OCI-LY7 (cell line): ENCODE data around the gene HSPB6. TPM values are rescaled to one million over a fixed set of nuclear protein-coding genes. Genes with fewer than 3 reads are reported as not detected.

Experiments used
- BruUV-seq: library from RNA; stranded (reverse); fragments of 400-500 nt; replicated peaks from 2 replicates; lab custom pipeline; 2021; lab: Mats Ljungman, UMichigan
- CTCF ChIA-PET: fragments of 300-600 bp; sonication (Branson Sonifier 250); formaldehyde crosslinking; loops from one replicate; lab custom pipeline; 2022; ENCODE audit warnings: antibody characterized with exemption; ENCODE audit not compliant: unreplicated experiment; lab: Charles Lee
- POLR2A ChIA-PET: fragments of 300-600 bp; sonication (Branson Sonifier 250); formaldehyde crosslinking; loops from one replicate; lab custom pipeline; 2022; ENCODE audit warnings: antibody characterized with exemption; lab: Charles Lee
- DNase-seq: peaks from one replicate; pipeline ENCODE4 v3.0.0-alpha.2; 2015; ENCODE audit warnings: low spot score
- H2AFZ ChIP-seq: fragments of 200-600 bp; sonication (generic), shearing (Covaris generic); 2 replicates; pipeline ENCODE4 v1.6.1; 2014; ENCODE audit warnings: mild to moderate bottlenecking, antibody characterized with exemption, low read length, moderate library complexity
- H3K27ac ChIP-seq: fragments of 200-600 bp; sonication (generic); 2 replicates; pipeline ENCODE4 v1.5.1; 2014; ENCODE audit warnings: mixed run types, low read depth, mild to moderate bottlenecking, moderate library complexity, low read length, inconsistent platforms; ENCODE audit not compliant: poor library complexity, severe bottlenecking
- H3K36me3 ChIP-seq: fragments of 200-600 bp; sonication (generic); 2 replicates; pipeline ENCODE4 v1.6.1; 2014; ENCODE audit warnings: mild to moderate bottlenecking, antibody characterized with exemption, low read length, moderate library complexity, mixed read lengths; ENCODE audit not compliant: insufficient read depth
- H3K4me1 ChIP-seq: fragments of 200-600 bp; sonication (generic); 2 replicates; pipeline ENCODE4 v1.5.1; 2014; ENCODE audit warnings: mild to moderate bottlenecking, low read length; ENCODE audit not compliant: insufficient read depth, poor library complexity, severe bottlenecking
- H3K4me2 ChIP-seq: fragments of 200-600 bp; sonication (generic); 2 replicates; pipeline ENCODE4 v1.6.1; 2014; ENCODE audit warnings: mild to moderate bottlenecking, low read length
- H3K4me3 ChIP-seq: fragments of 200-600 bp; sonication (generic); 2 replicates; pipeline ENCODE4 v1.5.1; 2014; ENCODE audit warnings: mild to moderate bottlenecking, low read depth, low read length; ENCODE audit not compliant: poor library complexity, severe bottlenecking
- H3K79me2 ChIP-seq: fragments of 200-600 bp; sonication (generic); 2 replicates; pipeline ENCODE4 v1.6.1; 2016; ENCODE audit warnings: low read depth, mild to moderate bottlenecking, low read length, moderate library complexity, mixed read lengths; ENCODE audit not compliant: insufficient read depth
- H3K9me2 ChIP-seq: fragments of 200-600 bp; sonication (generic); 2 replicates; pipeline ENCODE4 v1.6.1; 2016; ENCODE audit warnings: mild to moderate bottlenecking, low read length, mixed read lengths; ENCODE audit not compliant: insufficient read depth
- H3K9me3 ChIP-seq: fragments of 200-600 bp; sonication (generic); 2 replicates; pipeline ENCODE4 v1.6.1; 2014; ENCODE audit warnings: mild to moderate bottlenecking, mixed run types, low read length, mixed read lengths
- H4K20me1 ChIP-seq: fragments of 200-600 bp; sonication (generic); 2 replicates; pipeline ENCODE4 v1.6.1; 2014; ENCODE audit warnings: mild to moderate bottlenecking, antibody characterized with exemption, low read length, moderate library complexity, mixed read lengths; ENCODE audit not compliant: insufficient read depth
- EZH2phosphoT487 ChIP-seq: fragments of 200-600 bp; sonication (generic); IDR thresholded peaks from 2 replicates; pipeline ENCODE4 v1.6.1; 2018; ENCODE audit warnings: low read depth, borderline replicate concordance, mild to moderate bottlenecking, mixed run types, antibody characterized with exemption, low read length, moderate library complexity, mixed read lengths
- intact Hi-C: fragments of 100-400 bp; cut with micrococcal nuclease; formaldehyde crosslinking; loops from one replicate; pipeline ENCODE4 v1.10.0; 2022; ENCODE audit not compliant: unreplicated experiment
- total RNA-seq, 2 experiments: library from RNA; depleted of rRNA in 1 of 2; stranded (reverse); fragments of >200 nt in 1 of 2; shearing (Covaris generic) in 1 of 2; gene quantifications; 2 replicates each; pipeline ENCODE4 v1.2.3, GENCODE V29; 2014 to 2022
- TF ChIP-seq, protein P1 (sequence below): fragments of 200-600 bp; sonication (generic); conservative IDR thresholded peaks from 2 replicates; pipeline ENCODE4 v1.5.1; 2014; ENCODE audit warnings: mild to moderate bottlenecking, antibody characterized with exemption, low read length, moderate library complexity, mixed read lengths

HSPB6 gene
- total RNA-seq, 2 experiments from 2014 or later, result 1.7 TPM; not detected in 1

GRCh38 chr19:35782589-35782988, 25.8 kb upstream of the HSPB6 start:
- Histone ChIP-seq H3K36me3 (peaks cover 5% of the 10 kb centered on the region; the same call in 1 of the 2 replicates), H2AFZ (no peak overlapping the region), H3K9me3 (no peaks in the 10 kb centered on the region), H3K27ac (no peak overlapping the region), H3K4me3 (no peak overlapping the region), H4K20me1 (no peaks in the 10 kb centered on the region), H3K9me2 (no peaks in the 10 kb centered on the region), H3K4me1 (no peaks in the 10 kb centered on the region), H3K79me2 (no peaks in the 10 kb centered on the region), H3K4me2 (no peak overlapping the region)
- intact Hi-C loops, result no loop called here
- POLR2A ChIA-PET, result no interaction called here
- CTCF ChIA-PET, result interaction anchor here (0.6 kb wide), 1 partner anchor 288 kb away, joined by 3 read pairs; no protein-coding TSS in a partner anchor
- no TSS peak for BruUV-seq
- no peak for DNase-seq
- TF ChIP-seq EZH2phosphoT487, result no peak
- TF ChIP-seq, protein P1, sequence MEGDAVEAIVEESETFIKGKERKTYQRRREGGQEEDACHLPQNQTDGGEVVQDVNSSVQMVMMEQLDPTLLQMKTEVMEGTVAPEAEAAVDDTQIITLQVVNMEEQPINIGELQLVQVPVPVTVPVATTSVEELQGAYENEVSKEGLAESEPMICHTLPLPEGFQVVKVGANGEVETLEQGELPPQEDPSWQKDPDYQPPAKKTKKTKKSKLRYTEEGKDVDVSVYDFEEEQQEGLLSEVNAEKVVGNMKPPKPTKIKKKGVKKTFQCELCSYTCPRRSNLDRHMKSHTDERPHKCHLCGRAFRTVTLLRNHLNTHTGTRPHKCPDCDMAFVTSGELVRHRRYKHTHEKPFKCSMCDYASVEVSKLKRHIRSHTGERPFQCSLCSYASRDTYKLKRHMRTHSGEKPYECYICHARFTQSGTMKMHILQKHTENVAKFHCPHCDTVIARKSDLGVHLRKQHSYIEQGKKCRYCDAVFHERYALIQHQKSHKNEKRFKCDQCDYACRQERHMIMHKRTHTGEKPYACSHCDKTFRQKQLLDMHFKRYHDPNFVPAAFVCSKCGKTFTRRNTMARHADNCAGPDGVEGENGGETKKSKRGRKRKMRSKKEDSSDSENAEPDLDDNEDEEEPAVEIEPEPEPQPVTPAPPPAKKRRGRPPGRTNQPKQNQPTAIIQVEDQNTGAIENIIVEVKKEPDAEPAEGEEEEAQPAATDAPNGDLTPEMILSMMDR, result no peak

GRCh38 chr19:35781650-35782049, 24.8 kb upstream of the HSPB6 start:
- H3K36me3 ChIP-seq, result peaks cover 5% of the 10 kb centered on the region; the same call in 1 of the 2 replicates
- CTCF ChIA-PET, result interaction anchor here (0.6 kb wide), 1 partner anchor 287 kb away, joined by 3 read pairs; no protein-coding TSS in a partner anchor
- H3K4me1 ChIP-seq, result peaks cover 3% of the 10 kb centered on the region
- POLR2A ChIA-PET, result no interaction called here
- no peak for DNase-seq
- H4K20me1 ChIP-seq, result no peaks in the 10 kb centered on the region
- no peak overlapping the region for H3K4me3 ChIP-seq
- H3K9me2 ChIP-seq, result no peaks in the 10 kb centered on the region
- no TSS peak for BruUV-seq
- no peak for TF ChIP-seq EZH2phosphoT487
- TF ChIP-seq, protein P1, result no peak
- intact Hi-C loops, result no loop called here
- H3K79me2 ChIP-seq, result no peaks in the 10 kb centered on the region
- no peak overlapping the region for H2AFZ ChIP-seq
- no peak overlapping the region for H3K27ac ChIP-seq
- H3K9me3 ChIP-seq, result no peaks in the 10 kb centered on the region
- H3K4me2 ChIP-seq, result no peak overlapping the region

DNA sequence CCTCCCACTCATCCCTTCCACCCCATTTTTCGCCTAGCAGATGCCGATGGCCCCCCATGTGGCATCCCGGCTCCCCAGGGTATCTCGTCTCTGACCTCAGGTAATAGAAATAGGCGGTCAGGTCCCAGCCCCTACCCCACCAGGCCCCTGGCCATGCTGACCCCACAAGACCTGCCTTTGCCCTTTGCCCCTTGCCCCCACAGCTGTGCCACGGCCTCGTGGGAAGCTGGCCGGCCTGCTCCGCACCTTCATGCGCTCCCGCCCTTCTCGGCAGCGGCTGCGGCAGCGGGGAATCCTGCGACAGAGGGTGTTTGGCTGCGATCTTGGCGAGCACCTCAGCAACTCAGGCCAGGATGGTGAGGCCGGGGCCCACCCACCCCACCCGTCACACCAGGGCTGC, 23.9 kb upstream of the HSPB6 start:
- Histone ChIP-seq H3K4me2 (no peak overlapping the region), H3K4me3 (no peak overlapping the region), H3K79me2 (no peaks in the 10 kb centered on the region), H3K27ac (no peak overlapping the region), H4K20me1 (no peaks in the 10 kb centered on the region), H3K9me2 (no peaks in the 10 kb centered on the region), H3K9me3 (no peaks in the 10 kb centered on the region), H3K4me1 (peaks cover 9% of the 10 kb centered on the region), H3K36me3 (peaks cover 5% of the 10 kb centered on the region; the same call in 1 of the 2 replicates), H2AFZ (no peak overlapping the region)
- POLR2A ChIA-PET, result no interaction called here
- no peak for DNase-seq
- TF ChIP-seq EZH2phosphoT487, result no peak
- TF ChIP-seq, protein P1, result no peak
- CTCF ChIA-PET, result no interaction called here
- no TSS peak for BruUV-seq
- intact Hi-C loops, result no loop called here
